Stimulated activated CD8-positive, alpha-beta memory T cell treated with anti-CD3 and anti-CD28 coated beads, Interleukin-12 subunit alpha, Interleukin-12 subunit beta, amount 100 ng/mL, for 24 hours (primary cell): ENCODE measurements around the gene NGF.
"Not testable (repeated sequence)": the region's sequence is repeated elsewhere in the genome, so short reads cannot be mapped to it uniquely, and the experiment has no call there.

Experiments
- DNase-seq: peaks from one replicate; pipeline ENCODE4 v3.0.0-alpha.2; 2020; ENCODE audit errors: extremely low read depth

The NGF gene

DNA sequence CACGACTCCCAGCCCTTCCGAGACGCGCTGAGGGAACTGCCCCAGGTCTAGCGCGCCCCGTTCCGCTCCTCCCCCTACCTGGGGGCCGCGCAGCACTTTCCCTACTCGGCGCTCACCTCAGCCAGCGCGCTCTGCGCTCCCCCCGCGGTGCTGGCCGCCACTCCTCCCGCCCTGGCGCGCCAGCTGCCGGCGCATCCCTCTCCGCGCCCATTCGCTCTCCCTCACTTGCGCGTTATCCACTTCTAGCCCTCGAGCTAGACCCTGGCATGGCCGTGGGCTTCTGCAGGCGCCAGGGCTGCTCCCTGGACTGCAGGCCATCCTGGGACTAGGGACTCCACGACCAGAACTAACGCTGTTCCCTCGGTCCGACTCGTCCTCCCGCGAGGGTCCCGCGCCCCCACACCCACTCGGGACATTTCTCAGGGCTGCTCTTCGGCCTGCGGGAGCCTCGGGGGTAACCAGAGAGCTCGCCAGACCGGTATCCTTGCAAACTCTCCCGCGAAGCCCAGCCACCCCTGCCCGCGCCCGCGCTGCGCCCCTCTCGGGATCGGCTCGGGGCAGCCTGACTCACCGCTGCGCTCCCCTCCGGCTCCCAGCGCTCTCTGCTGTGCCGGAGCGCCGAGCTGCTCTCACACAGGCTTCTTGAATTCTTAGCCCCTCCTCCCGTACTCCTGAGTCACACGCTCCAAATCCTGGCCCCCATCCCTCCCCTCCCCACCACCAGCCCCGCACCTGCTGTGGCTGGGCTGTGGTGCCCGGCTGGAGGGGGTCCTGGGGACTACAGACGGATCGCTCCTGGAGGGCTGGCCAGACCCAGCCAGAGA is at the start of gene NGF:
NGF (minus strand) TSS at position 617 of the 824 bp plus-strand sequence. CDS start 51,454 bp downstream, outside the sequence.
- DNase-seq, result no peak

GRCh38 chr1:115383455-115383854 is 45.4 kb upstream of the NGF start:
- not testable (repeated sequence) for DNase-seq

DNA sequence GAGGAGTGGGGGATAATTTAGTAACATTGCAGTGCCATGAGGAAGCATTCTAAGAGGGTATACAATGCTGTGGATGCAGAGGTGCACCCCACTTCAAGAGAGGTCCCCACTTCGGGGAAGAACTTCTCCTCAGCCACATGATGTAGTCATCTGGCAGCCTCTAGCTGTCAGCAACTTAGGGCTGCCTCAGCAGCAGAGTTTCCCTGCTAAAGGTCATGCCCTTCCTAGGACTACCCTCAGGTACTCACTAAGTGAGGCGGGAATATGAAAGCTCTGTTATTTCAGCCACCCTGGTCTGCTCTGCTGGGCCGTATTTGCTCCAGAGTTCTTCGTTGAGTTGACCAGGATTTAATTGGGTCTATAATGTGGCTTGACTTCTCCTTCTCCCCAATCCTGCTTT is 41.9 kb upstream of the NGF start:
- DNase-seq, result no peak

DNA sequence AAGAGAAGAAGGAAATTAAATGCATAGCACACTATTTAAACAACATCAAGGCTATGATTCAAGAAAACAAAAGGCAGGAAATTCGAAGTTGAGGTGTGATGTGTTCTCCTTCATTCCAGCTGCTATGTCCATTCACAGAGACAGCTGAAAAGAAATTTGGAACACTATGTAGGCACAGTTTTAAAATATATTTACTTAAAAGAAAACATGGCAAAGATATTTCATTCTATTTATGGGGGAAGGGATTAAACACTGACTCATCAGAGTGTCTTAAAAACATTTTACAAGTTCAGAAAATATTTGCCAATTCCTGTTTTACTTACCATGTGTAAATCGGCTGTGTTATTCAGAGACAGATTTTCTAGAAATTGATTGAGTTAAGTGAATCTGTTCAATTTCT is 39.4 kb upstream of the NGF start:
- DNase-seq, result no peak

DNA sequence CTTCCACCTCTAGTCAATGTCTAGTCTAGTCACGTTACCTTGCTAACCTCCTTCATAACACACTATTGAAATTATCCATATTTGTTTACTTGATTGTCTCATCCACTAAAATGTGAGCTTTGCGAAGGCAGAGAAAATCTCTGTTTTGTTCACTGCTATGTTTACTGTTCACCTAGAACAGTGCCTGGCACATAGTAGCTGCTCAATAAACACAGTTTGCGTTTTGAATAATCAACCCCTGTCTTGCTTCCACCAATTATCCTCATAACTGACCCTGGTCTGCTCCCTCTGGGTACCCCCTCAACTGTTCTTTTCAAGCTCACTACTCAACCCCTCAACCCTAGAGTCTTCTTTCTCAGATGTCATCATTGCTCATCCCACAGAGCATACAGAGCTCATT is 36.5 kb upstream of the NGF start:
- DNase-seq, result no peak

DNA sequence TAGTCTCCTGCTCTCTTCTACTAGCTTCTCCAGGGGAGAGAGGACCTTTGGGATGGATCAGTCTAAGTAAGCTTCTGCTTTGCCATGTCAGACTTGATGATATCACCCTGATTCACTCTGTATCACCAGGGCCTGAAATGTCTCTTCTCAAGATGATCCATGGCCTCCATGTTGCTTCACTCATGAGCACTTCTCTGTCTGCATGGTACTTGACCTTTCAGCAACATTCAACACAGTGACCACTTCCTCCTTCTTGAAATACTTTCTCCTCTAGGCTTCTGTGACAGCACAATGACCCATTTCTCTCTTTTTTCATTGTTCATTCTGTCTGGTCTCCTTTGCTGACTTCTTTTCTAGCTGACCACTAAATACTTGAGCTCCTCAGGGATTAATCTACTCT is 35.3 kb upstream of the NGF start:
- no peak for DNase-seq

GRCh38 chr1:115365738-115366137 is 27.7 kb upstream of the NGF start:
- no peak for DNase-seq

- no peak for DNase-seq
Observed at GRCh38 chr1:115364780-115365155, 26.7 kb upstream of the NGF start.

DNA sequence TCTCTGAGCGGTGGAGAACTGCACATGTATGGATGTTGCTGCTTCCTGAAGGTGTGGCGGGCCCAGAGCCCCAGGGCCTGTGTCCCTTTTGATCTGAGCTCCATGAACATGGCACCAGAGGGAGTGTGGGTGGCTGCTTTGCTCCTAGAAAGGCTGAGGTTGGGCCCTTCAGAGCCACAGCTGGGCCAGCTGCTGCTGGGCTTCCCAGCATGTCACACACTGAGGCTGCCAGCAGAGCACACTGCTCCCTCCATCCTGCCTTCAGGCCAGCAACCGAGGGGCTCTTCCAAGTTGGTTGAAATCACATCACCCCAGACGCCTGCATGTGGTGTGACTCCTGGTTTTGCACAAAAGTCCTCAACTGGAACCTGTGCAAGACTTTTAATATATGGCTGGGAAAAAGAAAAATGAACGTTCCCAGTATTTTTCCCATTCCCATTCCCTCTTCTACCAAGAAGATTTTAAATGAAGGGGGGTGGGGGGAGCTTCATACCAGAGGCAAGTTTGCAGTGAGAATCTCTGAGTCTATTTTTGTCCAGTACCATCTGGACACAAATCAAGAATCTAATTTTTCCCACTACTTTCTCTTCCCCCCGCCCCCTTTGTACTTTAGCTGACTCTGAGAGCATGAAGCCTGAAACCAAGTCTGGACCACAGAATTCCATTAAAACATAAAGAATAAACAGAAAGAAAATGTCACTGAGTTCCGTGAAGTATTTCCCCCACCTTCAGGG is 26.2 kb upstream of the NGF start:
- DNase-seq, result no peak

DNA sequence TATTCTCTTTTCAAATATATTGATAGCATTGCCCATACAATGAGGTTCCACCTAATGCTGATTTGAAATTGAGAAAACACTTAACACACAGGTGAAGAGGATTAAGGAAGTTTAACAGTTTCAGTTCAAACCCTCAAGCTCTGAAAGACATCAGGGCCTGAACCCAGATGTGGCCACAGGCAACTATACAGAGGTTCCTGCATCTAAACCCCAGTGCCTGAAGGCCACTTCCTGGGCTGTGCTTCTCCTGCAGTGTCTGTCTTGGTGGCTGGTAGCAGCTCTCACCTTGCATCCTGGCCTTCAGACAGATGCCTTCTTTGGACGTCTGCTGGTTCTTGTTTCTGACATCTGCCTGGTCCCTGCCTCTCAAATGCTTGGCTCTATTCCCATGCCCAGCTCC is 25.1 kb upstream of the NGF start:
- DNase-seq, result no peak

- DNase-seq, result not testable (repeated sequence)
Observed at GRCh38 chr1:115360505-115361129, 22.6 kb upstream of the NGF start.

GRCh38 chr1:115359787-115360452 is 21.9 kb upstream of the NGF start:
- not testable (repeated sequence) for DNase-seq

- DNase-seq, result no peak
Observed at GRCh38 chr1:115356356-115356755, 18.3 kb upstream of the NGF start.

- DNase-seq, result no peak
Observed at GRCh38 chr1:115355069-115355468, 17.0 kb upstream of the NGF start.

- no peak for DNase-seq
Observed at GRCh38 chr1:115351143-115351542, 13.1 kb upstream of the NGF start.

GRCh38 chr1:115348636-115349035 is 10.6 kb upstream of the NGF start:
- DNase-seq, result no peak

GRCh38 chr1:115347282-115347681 is 9.2 kb upstream of the NGF start:
- no peak for DNase-seq

DNA sequence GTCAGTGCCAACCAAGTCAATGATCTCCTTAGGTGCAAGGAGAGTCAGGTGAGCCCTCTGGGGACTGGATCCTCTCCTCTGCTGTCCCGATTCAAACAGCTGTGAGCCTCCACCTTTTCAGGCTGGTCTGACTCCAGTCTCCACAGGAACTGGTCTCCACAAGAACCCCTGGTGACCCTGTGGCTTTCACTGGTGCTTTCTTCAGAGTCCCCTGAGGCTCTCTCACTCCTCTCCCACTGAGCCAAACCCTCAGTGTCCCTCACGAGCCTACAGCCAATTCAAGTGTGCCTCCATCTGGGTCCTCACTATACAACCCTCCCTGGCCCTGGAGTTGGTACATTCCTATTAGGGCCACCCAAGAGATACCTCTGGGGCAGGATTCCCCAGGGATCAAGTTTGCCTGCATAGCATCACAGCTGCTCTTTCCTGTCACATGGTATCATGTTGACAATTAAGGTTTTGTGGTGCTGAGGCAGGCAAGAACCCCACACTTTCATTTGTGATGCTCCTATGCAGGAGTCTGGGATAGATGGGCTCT is 5.2 kb upstream of the NGF start:
- no peak for DNase-seq

- DNase-seq, result no peak
Observed at GRCh38 chr1:115341948-115342347, 3.9 kb upstream of the NGF start.

GRCh38 chr1:115340879-115341278 is 2.8 kb upstream of the NGF start:
- DNase-seq, result no peak

DNA sequence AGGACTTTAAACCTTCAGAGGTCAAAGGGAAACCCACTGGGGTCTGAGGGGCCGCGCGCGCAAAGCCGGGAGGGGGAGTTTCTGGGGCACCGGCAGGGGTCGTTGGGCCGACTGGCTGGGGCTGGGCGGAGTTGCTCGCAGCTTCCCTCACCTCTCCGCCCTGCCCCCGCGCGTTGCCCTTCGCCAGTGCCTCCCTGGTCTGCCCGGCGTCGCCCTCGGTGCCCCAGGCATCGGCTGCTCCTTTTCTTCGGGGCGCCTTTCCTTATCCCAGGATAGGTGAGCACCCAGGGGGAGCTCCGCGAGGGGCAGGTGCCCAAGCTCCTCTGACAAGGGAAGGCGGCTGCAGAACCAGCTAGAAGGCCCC is 390 bp upstream of the NGF start:
- DNase-seq, result no peak

- no peak for DNase-seq
Observed at GRCh38 chr1:115337276-115337632, 795 bp downstream of the NGF start.
